ENCODE data around the gene POGLUT2. TPM values are rescaled to one million over a fixed set of nuclear protein-coding genes. Genes with fewer than 3 reads are reported as not detected.

Gene POGLUT2
- 37.4 and 38.8 TPM in 2 replicates for total RNA-seq (2014; rRNA removed; shearing (Covaris generic))

GRCh38 chr13:102798581-102799425 is at the start of gene POGLUT2, which contains the start of gene BIVM:
Gene POGLUT2 (minus strand): TSS chr13:102798976. CDS start chr13:102798670, 306 bp downstream.
Gene BIVM (plus strand): TSS chr13:102799119. CDS start chr13:102807268, 8,149 bp downstream.
- peak; percentile 93 for DNase-seq (ENCODE audit: low spot score)

DNA sequence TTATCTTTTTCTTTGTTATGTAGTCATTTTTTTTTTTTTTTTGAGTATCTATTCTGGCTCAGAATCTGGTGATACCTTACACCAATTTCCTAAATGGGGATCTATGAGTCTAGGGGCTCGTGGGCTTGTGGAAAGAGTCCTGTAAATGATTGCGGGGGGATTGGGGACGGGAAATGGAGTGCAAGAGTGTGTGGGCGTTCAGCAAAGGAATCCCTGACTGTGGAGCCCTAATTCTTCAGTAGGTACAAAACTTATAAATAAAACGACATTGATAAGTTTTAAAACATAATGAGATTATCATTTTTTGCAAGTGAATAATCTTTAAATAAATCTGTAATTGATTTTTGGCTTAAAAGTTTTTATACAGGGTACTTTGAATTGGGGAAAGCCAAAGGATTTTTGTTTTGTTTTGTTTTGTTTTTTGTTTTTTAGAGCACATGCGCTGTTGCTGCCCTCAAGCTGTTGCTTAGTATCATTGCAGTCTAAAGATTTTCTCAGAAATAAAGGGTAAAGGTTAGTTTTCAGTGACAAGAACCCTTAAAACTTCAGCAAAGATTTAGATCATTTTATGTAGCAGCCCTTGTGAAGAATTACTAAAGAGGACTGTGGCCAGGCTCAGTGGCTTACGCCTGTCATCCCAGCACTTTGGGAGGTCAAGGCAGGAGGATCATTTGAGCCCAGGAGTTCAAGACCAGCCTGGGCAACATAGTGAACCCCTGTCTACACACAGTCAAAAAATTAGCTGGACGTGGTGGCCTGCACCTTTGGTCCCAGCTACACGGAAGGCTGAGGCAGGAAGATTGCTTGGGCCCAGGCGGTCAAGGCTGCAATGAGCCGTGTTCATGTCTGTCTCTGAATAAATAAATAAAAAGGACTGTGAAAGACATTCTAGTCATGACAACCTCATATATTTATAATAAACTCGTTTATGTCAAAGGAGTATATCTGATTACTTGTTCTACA is 48.8 kb upstream of the POGLUT2 start:
- DNase-seq (ENCODE audit: low spot score) = peak; percentile 33

- peak; percentile 30 for DNase-seq (ENCODE audit: low spot score)
These were observed 47.7 kb upstream of the POGLUT2 start for GRCh38 chr13:102846261-102847015.

GRCh38 chr13:102845630-102846260 is 47.0 kb upstream of the POGLUT2 start, which contains the start of gene ERCC5:
Gene ERCC5 (plus strand): TSS chr13:102846032. CDS start chr13:102846267, 235 bp downstream.
- DNase-seq (ENCODE audit: low spot score) = peak; percentile 93

DNA sequence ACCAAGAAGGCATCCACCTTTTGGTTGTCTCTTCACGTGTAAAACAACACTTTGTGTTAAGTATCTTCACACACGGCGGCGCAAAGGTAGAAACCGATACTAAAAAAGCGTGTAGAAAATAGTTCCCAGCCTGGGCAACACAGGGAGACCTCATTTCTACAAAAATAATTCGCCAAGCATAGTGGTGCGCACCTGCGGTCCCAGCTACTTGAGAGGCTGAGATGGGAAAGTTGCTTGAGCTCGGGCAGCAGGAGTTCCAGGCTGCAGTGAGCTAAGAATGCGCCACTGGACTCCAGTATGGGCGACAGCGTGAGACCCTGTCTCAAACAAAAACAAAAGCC is 46.5 kb upstream of the POGLUT2 start:
- no peak for DNase-seq (ENCODE audit: low spot score)

GRCh38 chr13:102839462-102839861 is 40.7 kb upstream of the POGLUT2 start:
- DNase-seq (ENCODE audit: low spot score) = no peak

GRCh38 chr13:102838982-102839381 is 40.2 kb upstream of the POGLUT2 start:
- no peak for DNase-seq (ENCODE audit: low spot score)

DNA sequence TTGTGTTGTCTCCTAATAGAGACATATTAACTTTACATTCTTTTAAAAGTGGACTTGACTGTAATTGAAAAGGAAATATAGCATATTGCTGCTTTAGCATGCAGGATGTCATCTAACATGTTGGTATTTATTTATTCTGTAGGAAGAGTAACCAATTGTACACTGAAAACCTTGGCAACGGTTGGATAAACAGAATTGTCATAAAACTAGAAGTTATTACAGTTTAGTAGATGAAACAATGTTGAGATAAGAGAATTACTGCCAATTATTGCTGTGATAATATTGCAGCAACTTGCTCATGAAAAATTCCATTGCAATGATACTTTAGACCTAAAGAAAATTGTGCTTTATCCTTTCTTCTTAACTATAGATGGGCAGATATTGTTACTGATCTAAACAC is 39.5 kb upstream of the POGLUT2 start:
- DNase-seq (ENCODE audit: low spot score) = no peak

DNA sequence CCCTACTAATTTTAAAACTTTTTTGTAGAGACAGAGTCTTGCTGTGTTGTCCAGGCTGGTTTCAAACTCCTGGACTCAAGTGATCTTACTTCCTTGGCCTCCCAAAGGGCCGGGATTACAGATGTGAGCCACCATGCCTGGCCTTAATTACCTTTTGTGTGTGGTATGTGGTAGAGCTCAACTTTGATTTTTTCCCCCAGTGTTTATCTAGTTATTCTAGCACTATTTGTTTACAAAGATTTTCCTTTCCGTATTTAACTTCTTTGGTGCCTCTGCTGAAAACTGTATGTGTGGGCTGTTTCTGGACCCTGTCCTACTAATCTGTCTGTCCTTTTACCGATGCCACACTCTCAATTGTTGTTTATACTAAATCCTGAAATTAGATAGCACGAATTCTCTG is 37.7 kb upstream of the POGLUT2 start:
- DNase-seq (ENCODE audit: low spot score) = no peak

DNA sequence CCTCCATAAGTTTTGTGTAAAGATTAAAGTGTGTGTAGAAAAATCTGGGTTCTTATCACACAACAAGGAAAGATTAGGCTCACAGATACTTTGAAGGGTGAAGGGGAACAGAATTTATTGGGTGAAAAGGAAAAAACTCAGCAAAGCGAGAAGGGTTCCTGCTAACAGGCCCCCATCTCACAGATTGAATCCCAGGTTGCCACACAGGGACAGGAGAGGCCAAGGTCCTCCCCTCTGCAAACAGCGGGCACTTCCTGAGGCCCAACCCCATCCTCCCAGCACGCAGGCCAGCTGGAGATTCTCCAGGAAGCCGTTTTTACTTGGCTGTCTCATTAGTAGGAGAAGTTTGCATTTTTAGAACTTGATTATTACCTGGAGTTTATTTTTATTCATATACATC is 31.9 kb upstream of the POGLUT2 start:
- DNase-seq (ENCODE audit: low spot score) = peak; percentile 39

GRCh38 chr13:102825921-102826706 is 27.3 kb upstream of the POGLUT2 start:
- peak; percentile 93 for DNase-seq (ENCODE audit: low spot score)

DNA sequence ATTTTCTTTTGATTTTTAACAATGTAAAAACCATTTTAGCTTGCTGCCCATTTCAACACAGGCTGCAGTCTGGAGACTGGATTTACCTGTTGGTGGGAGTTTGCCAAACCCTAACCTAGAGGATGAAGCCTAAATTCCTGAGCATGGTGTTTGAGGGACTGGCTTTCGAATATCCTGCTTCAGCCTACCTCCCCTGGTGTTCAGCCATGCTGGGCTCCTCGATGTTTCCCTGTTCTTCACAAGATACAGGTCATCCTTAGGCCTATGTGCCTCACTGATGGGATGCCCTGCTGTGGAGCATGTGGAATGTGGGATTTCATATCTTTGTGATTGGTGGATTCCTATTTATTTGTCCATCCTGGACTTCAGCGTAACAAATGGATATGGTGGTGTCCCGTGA is 26.6 kb upstream of the POGLUT2 start:
- no peak for DNase-seq (ENCODE audit: low spot score)

GRCh38 chr13:102817907-102818306 is 19.1 kb upstream of the POGLUT2 start:
- no peak for DNase-seq (ENCODE audit: low spot score)

GRCh38 chr13:102817241-102817640 is 18.5 kb upstream of the POGLUT2 start:
- no peak for DNase-seq (ENCODE audit: low spot score)

- no peak for DNase-seq (ENCODE audit: low spot score)
These were observed 17.9 kb upstream of the POGLUT2 start for GRCh38 chr13:102816708-102817107.

DNA sequence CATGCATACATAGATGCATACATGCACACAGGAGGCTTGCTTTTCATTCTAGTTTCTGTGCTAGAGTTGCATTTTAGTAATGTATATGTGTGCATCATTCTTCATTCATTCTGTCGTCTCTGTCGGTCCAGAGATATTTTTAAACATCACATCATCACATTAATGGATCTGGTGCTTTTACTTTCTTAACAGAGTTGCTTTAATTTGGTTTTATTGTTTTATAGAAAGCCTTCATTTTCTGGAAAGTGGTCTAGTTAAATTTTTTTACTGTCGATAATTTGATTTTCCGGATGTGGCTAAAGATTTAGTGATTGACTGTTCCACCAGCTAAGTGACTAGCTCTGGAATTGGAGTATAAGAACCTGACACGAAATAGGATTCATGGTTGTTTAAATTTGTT is 17.0 kb upstream of the POGLUT2 start:
- no peak for DNase-seq (ENCODE audit: low spot score)

DNA sequence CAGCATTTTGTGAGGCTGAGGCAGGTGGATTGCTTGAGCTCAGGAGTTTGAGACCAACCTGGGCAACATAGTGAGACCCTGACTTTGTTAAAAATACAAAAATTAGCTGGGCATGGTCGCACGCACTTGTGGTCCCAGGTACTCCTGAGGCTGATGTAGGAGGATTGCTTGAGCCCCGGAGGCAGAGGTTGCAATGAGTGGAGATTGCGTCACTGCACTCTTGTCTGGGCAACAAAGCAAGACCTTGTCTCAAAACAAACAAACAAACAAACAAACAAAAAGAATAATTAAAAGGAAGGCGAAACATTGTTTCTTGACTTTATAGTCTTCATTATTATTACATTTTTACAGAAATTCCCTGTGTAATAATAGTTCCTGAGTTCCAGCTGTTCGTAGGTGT is 16.0 kb upstream of the POGLUT2 start:
- DNase-seq (ENCODE audit: low spot score) = no peak

DNA sequence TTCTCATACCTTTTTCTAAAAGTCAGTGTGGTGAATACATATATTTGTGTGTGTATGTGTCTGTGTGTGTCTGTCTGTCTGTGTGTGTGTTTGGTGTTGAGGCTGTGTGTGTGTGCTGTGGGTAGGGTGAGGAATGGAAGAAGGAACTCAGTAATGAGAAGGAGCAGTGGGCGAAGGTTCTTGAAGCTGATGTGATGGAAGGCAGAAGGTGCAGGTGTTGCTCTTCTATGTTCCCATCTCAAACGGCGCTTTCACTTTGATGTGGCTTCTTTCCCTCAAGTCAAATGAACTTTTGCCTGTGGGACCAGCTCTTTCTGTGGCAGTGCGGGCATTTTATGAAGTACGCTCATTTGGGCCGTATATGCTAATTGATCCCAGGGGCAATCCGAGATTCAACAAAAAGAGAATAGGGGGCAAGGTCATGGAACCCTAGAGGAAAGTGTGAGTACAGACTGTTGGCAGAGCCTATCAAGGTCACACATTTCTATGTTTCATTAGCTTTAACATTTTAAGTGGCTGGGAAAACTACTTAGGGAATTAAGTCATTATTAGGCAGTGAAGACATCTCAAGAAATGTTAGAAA is 15.3 kb upstream of the POGLUT2 start:
- DNase-seq (ENCODE audit: low spot score) = no peak

DNA sequence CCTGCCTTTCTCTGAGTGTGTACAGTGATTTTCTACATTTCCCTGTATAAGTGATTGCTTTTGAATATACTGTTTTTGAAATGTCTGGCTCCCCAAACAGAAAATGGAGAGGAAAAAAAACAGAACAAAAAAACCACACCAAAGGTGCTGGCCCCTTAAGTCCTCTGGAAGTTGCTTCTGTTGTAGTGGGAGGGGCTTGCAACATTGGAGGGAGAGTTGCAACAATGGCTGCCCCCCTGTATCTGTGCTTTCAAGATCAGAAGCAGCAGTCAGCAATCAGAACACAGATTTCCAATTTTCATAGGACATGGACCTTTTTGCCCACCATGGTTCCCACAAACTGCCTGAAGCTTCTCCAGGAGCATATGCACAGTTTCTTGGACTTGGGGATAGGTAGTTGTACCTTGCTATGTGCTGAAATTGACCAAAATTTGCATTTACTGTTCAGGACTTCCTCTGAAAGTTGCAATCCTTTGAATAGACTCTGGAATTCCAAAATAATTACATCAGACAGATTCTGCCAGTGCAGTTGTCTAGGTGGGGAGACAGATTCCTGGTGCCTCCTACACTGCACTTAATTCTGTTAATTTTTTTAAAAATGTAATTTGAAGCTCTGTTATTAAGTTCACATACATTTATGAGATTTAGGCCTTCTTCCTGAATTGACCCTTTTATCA is 14.0 kb upstream of the POGLUT2 start:
- DNase-seq (ENCODE audit: low spot score) = no peak
